WTC11 (cell line): Measurements from ENCODE around the gene EXOC6. TPM values are rescaled to one million over a fixed set of nuclear protein-coding genes. Genes with fewer than 3 reads are reported as not detected.

ENCODE experiments used
- ATAC-seq: fragments of 200-7000 bp; cut with Tn5 transposase; 2 replicates; pipeline ENCODE4 v1.10.0; 2021; ENCODE audit warnings: mild to moderate bottlenecking, moderate library complexity
- CTCF ChIA-PET: fragments of 300-600 bp; sonication (Branson Sonifier 250); formaldehyde crosslinking; loops from one replicate; lab custom pipeline; 2021; ENCODE audit warnings: antibody characterized with exemption; lab: Charles Lee
- POLR2A ChIA-PET: fragments of 350-600 bp; sonication (Branson Sonifier 250); formaldehyde crosslinking; loops from one replicate; lab custom pipeline; 2021; ENCODE audit warnings: antibody characterized with exemption; lab: Charles Lee
- DNase-seq: peaks from one replicate; pipeline ENCODE4 v3.0.0; 2021; ENCODE audit warnings: low spot score
- H3K27ac Mint-ChIP-seq: 2 replicates; pipeline ENCODE4 v1.8.0; 2021; ENCODE audit warnings: mixed read lengths
- H3K27me3 Mint-ChIP-seq: 2 replicates; pipeline ENCODE4 v1.8.0; 2021; ENCODE audit warnings: low read depth, mild to moderate bottlenecking, moderate library complexity, mixed read lengths
- H3K36me3 Mint-ChIP-seq: 2 replicates; pipeline ENCODE4 v1.8.0; 2021; ENCODE audit warnings: mixed read lengths
- H3K4me1 Mint-ChIP-seq: 2 replicates; pipeline ENCODE4 v1.8.0; 2022; ENCODE audit warnings: mixed read lengths
- H3K4me3 Mint-ChIP-seq: 2 replicates; pipeline ENCODE4 v1.8.0; 2021; ENCODE audit warnings: mild to moderate bottlenecking, moderate library complexity, mixed read lengths
- H3K9me3 Mint-ChIP-seq: 2 replicates; pipeline ENCODE4 v1.8.0; 2021; ENCODE audit warnings: mixed read lengths
- AFF4 ChIP-seq: sonication (generic); formaldehyde crosslinking; IDR thresholded peaks from 2 replicates; pipeline ENCODE4 v1.8.1; 2023; ENCODE audit warnings: mild to moderate bottlenecking, missing genetic modification reagents, borderline replicate concordance
- AR ChIP-seq: fragments of 250-450 bp; sonication (Bioruptor Pico); IDR thresholded peaks from 2 replicates; pipeline ENCODE4 v1.9.0; 2021; ENCODE audit warnings: mild to moderate bottlenecking
- ARID4B ChIP-seq: sonication (generic); formaldehyde crosslinking; IDR thresholded peaks from 2 replicates; pipeline ENCODE4 v1.8.0; 2023; ENCODE audit warnings: missing genetic modification reagents, mild to moderate bottlenecking, borderline replicate concordance
- ATF1 ChIP-seq: sonication (generic); formaldehyde crosslinking; IDR thresholded peaks from 2 replicates; pipeline ENCODE4 v1.8.1; 2023; ENCODE audit warnings: mild to moderate bottlenecking, moderate library complexity, missing genetic modification reagents
- ATF3 ChIP-seq: sonication (generic); formaldehyde crosslinking; conservative IDR thresholded peaks from 2 replicates; pipeline ENCODE4 v1.8.1; 2022; ENCODE audit warnings: mild to moderate bottlenecking, missing genetic modification reagents
- CDX4 ChIP-seq: fragments of 250-450 bp; sonication (Bioruptor Pico); IDR thresholded peaks from 2 replicates; pipeline ENCODE4 v1.9.0; 2021; ENCODE audit warnings: moderate library complexity, mild to moderate bottlenecking, inconsistent platforms, borderline replicate concordance
- ELF4 ChIP-seq: sonication (generic); formaldehyde crosslinking; IDR thresholded peaks from 2 replicates; pipeline ENCODE4 v1.8.1; 2022; ENCODE audit warnings: low read depth, mild to moderate bottlenecking, moderate library complexity, missing genetic modification reagents
- FOXP4 ChIP-seq: sonication (generic); formaldehyde crosslinking; IDR thresholded peaks from 2 replicates; pipeline ENCODE4 v1.8.0; 2022; ENCODE audit warnings: mild to moderate bottlenecking, missing genetic modification reagents
- HMGA2 ChIP-seq: fragments of 250-450 bp; sonication (Bioruptor Pico); IDR thresholded peaks from 2 replicates; pipeline ENCODE4 v1.4.0; 2021; ENCODE audit warnings: mild to moderate bottlenecking, moderate library complexity
- IRF2 ChIP-seq: sonication (generic); formaldehyde crosslinking; IDR thresholded peaks from 2 replicates; pipeline ENCODE4 v1.8.0; 2022; ENCODE audit warnings: low read depth, missing genetic modification reagents, borderline replicate concordance
- KAT7 ChIP-seq: sonication (generic); formaldehyde crosslinking; IDR thresholded peaks from 2 replicates; pipeline ENCODE4 v1.8.1; 2023; ENCODE audit warnings: missing genetic modification reagents, mild to moderate bottlenecking, borderline replicate concordance
- NFATC4 ChIP-seq: fragments of 250-450 bp; sonication (Bioruptor Pico); IDR thresholded peaks from 2 replicates; pipeline ENCODE4 v1.9.0; 2021; ENCODE audit warnings: mild to moderate bottlenecking
- NR1H2 ChIP-seq: sonication (generic); formaldehyde crosslinking; IDR thresholded peaks from 2 replicates; pipeline ENCODE4 v1.9.0; 2021; ENCODE audit warnings: mild to moderate bottlenecking, moderate library complexity, missing genetic modification reagents
- OVOL2 ChIP-seq: fragments of 250-450 bp; sonication (Bioruptor Pico); IDR thresholded peaks from 2 replicates; pipeline ENCODE4 v1.9.0; 2021; ENCODE audit warnings: mild to moderate bottlenecking, borderline replicate concordance
- RORB ChIP-seq: fragments of 250-450 bp; sonication (Bioruptor Pico); IDR thresholded peaks from 2 replicates; pipeline ENCODE4 v1.9.0; 2021; ENCODE audit warnings: mild to moderate bottlenecking
- ZBTB43 ChIP-seq: sonication (generic); formaldehyde crosslinking; IDR thresholded peaks from 2 replicates; pipeline ENCODE4 v1.8.1; 2023; ENCODE audit warnings: mild to moderate bottlenecking, missing genetic modification reagents
- ZMAT4 ChIP-seq: fragments of 250-450 bp; sonication (Bioruptor Pico); IDR thresholded peaks from 2 replicates; pipeline ENCODE4 v1.9.0; 2021; ENCODE audit warnings: mild to moderate bottlenecking
- ZNF416 ChIP-seq: fragments of 250-450 bp; sonication (Bioruptor Pico); IDR thresholded peaks from 2 replicates; pipeline ENCODE4 v1.9.0; 2021; ENCODE audit warnings: mild to moderate bottlenecking, inconsistent platforms
- total RNA-seq: library from RNA; stranded (reverse); gene quantifications from 3 replicates; pipeline ENCODE4 v1.2.3, GENCODE V29; 2021

The EXOC6 gene
- total RNA-seq, 1 experiment from 2014 or later, result 5.0 TPM

GRCh38 chr10:93079663-93080349 is 231.5 kb downstream of the EXOC6 start:
- DNase-seq (no peak), ATAC-seq (no peak)
- Mint-ChIP-seq H3K36me3 (no peaks in the 10 kb centered on the region), H3K27me3 (peaks cover 48% of the 10 kb centered on the region), H3K4me3 (no peak overlapping the region), H3K4me1 (peaks cover 27% of the 10 kb centered on the region), H3K9me3 (no peaks in the 10 kb centered on the region; the same call in 1 of the 2 replicates), H3K27ac (no peak overlapping the region)
- CTCF ChIA-PET, result interaction anchor here (0.6 to 1.3 kb wide), 14 partner anchors 9 to 279 kb away, joined by 3 to 6 read pairs (median 4); no protein-coding TSS in a partner anchor
- POLR2A ChIA-PET, result no interaction called here
- TF ChIP-seq OVOL2, result no peak
- no peak for TF ChIP-seq RORB (CRISPR knock-in tag)
- no peak for TF ChIP-seq ARID4B (CRISPR knock-in tag)
- no peak for TF ChIP-seq ATF1 (CRISPR knock-in tag)
- TF ChIP-seq AR (CRISPR knock-in tag), result no peak
- TF ChIP-seq NFATC4 (CRISPR knock-in tag), result no peak
- no peak for TF ChIP-seq ZBTB43
- TF ChIP-seq NR1H2 (CRISPR knock-in tag), result no peak
- no peak for TF ChIP-seq CDX4 (CRISPR knock-in tag)
- no peak for TF ChIP-seq ZNF416 (CRISPR knock-in tag)
- TF ChIP-seq KAT7 (CRISPR knock-in tag), result no peak
- no peak for TF ChIP-seq IRF2
- TF ChIP-seq AFF4 (CRISPR knock-in tag), result no peak
- no peak for TF ChIP-seq FOXP4 (CRISPR knock-in tag)
- TF ChIP-seq HMGA2 (CRISPR knock-in tag), result no peak
- no peak for TF ChIP-seq ELF4 (CRISPR knock-in tag)
- no peak for TF ChIP-seq ATF3 (CRISPR knock-in tag)
- TF ChIP-seq ZMAT4 (CRISPR knock-in tag), result no peak
